SJCRH30 (cell line): ENCODE measurements around the gene CFAP20DC. TPM values are rescaled to one million over a fixed set of nuclear protein-coding genes. Genes with fewer than 3 reads are reported as not detected.

Source experiments
- DNase-seq, 2 experiments: peaks; one replicate each; pipeline ENCODE4 v3.0.0-alpha.2; 2015 to 2020
- H3K27ac ChIP-seq: fragments of 250-450 bp; sonication (Bioruptor Pico); 2 replicates; pipeline ENCODE4 v1.5.1; 2020; ENCODE audit warnings: mild to moderate bottlenecking, moderate library complexity
- H3K27me3 ChIP-seq: fragments of 250-450 bp; sonication (Bioruptor Pico); 2 replicates; pipeline ENCODE4 v1.5.1; 2020; ENCODE audit warnings: mild to moderate bottlenecking, moderate library complexity
- H3K36me3 ChIP-seq: fragments of 250-450 bp; sonication (Bioruptor Pico); 2 replicates; pipeline ENCODE4 v1.5.1; 2020; ENCODE audit warnings: mild to moderate bottlenecking, moderate library complexity
- H3K4me1 ChIP-seq: fragments of 250-450 bp; sonication (Bioruptor Pico); 2 replicates; pipeline ENCODE4 v1.5.1; 2020; ENCODE audit warnings: mild to moderate bottlenecking, moderate library complexity
- H3K4me3 ChIP-seq: fragments of 250-450 bp; sonication (Bioruptor Pico); 2 replicates; pipeline ENCODE4 v1.5.1; 2020; ENCODE audit warnings: mild to moderate bottlenecking, moderate library complexity
- H3K9me3 ChIP-seq: fragments of 250-450 bp; sonication (Bioruptor Pico); replicated peaks from 2 replicates; pipeline ENCODE4 v1.5.1; 2020; ENCODE audit warnings: mild to moderate bottlenecking, moderate library complexity
- total RNA-seq: library from RNA; depleted of rRNA; stranded (reverse); fragments of >200 nt; shearing (Covaris generic); gene quantifications from 2 replicates; pipeline ENCODE4 v1.2.3, GENCODE V29; 2014

Gene CFAP20DC
- total RNA-seq, 1 experiment from 2014 or later: not detected

GRCh38 chr3:58963928-58964503 is 85.8 kb downstream of the CFAP20DC start:
- Histone ChIP-seq H3K36me3 (no peaks in the 10 kb centered on the region), H3K4me3 (no peak overlapping the region), H3K27me3 (no peaks in the 10 kb centered on the region), H3K27ac (no peak overlapping the region), H3K4me1 (no peaks in the 10 kb centered on the region; the same call in 1 of the 2 replicates), H3K9me3 (no peaks in the 10 kb centered on the region)
- no peak for DNase-seq

- Histone ChIP-seq H3K27ac (no peak overlapping the region), H3K9me3 (no peaks in the 10 kb centered on the region), H3K4me3 (no peak overlapping the region), H3K27me3 (no peaks in the 10 kb centered on the region), H3K4me1 (no peaks in the 10 kb centered on the region; the same call in 1 of the 2 replicates), H3K36me3 (no peaks in the 10 kb centered on the region)
- DNase-seq: no peak
Observed at GRCh38 chr3:58962816-58963215, 87.0 kb downstream of the CFAP20DC start.

DNA sequence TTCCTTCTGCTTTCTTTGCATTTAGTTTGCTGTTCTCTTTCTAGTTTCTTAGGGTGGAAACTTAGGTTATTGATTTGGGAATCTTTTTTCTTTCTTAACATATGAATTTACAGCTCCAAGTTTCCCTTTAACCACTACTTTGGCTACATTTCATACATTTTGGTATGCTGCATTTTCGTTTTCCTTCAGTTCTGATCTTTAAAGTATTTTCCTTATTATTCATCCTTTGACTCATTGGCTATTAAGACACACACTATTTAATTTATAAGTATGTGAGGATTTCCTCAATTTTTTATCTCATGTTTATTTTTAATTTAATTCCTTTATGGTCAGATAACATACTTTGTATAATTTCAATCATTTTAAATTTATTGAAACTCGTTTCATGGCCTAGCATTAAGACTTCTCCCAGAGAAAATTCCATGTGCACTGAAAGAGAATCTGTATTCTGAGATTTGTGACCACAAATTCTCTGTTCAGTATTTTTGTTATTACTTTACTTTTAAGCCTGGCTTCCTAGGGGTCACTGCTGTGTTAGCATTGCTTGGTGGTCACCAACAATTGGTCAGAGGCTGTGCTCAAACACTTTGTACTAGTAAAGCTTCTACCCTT is 87.7 kb downstream of the CFAP20DC start:
- Histone ChIP-seq H3K9me3 (no peaks in the 10 kb centered on the region), H3K4me3 (no peak overlapping the region), H3K36me3 (no peaks in the 10 kb centered on the region), H3K4me1 (no peaks in the 10 kb centered on the region; the same call in 1 of the 2 replicates), H3K27me3 (no peaks in the 10 kb centered on the region), H3K27ac (no peak overlapping the region)
- no peak for DNase-seq

DNA sequence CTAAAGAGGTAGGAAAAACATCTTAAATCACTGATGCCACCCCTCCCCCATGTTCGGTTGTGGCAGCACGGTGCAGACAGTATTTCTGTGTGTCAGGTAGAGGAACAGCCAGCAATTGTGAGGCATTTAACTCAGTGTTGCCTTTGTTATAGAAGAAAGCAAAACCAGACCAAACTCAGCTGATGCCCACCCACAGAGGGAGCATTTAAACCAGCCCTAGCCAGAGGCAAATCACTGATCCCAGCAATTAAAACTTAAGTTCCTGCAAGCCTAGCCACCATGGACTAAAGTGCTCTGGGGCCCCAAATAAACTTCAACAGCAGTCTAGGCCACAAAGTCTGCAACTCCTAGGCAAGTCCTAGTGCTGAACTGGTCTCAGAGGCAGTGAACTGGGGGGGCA is 94.5 kb downstream of the CFAP20DC start:
- H3K4me1 ChIP-seq: peaks cover 30% of the 10 kb centered on the region
- H3K36me3 ChIP-seq: no peaks in the 10 kb centered on the region
- H3K9me3 ChIP-seq: no peaks in the 10 kb centered on the region
- no peak overlapping the region for H3K4me3 ChIP-seq
- DNase-seq: peak; percentile 65 to 79
- H3K27ac ChIP-seq: peak overlapping the region; percentile 17; the same call in 1 of the 2 replicates
- H3K27me3 ChIP-seq: no peaks in the 10 kb centered on the region

DNA sequence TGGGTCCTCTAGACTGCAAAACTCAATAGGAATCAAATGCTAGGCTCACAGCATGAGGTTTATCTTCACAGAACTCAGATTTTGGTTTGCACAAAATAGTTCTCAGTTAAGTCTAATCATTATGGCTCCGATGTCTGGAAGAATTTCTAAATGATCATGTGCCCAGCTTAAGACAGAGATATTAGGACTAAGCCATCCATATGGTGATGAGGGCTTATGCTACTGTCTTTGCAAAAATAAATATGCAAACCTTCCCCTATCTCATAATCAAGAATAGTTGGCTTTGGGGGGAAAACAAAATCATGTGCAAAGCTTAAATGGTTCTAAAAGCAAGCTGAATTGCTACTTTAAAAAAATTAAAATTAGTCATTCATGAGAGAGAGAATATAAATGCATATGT is 96.5 kb downstream of the CFAP20DC start:
- DNase-seq: no peak
- peaks cover 30% of the 10 kb centered on the region for H3K4me1 ChIP-seq
- no peak overlapping the region for H3K27ac ChIP-seq
- no peaks in the 10 kb centered on the region for H3K9me3 ChIP-seq
- no peaks in the 10 kb centered on the region for H3K36me3 ChIP-seq
- no peak overlapping the region for H3K4me3 ChIP-seq
- H3K27me3 ChIP-seq: no peaks in the 10 kb centered on the region

- peak; percentile 77 to 90 for DNase-seq
- H3K4me3 ChIP-seq: no peak overlapping the region
- H3K4me1 ChIP-seq: peaks cover 30% of the 10 kb centered on the region
- H3K9me3 ChIP-seq: no peaks in the 10 kb centered on the region
- H3K36me3 ChIP-seq: no peaks in the 10 kb centered on the region
- H3K27ac ChIP-seq: peak overlapping the region; percentile 45
- no peaks in the 10 kb centered on the region for H3K27me3 ChIP-seq
Observed at GRCh38 chr3:58952128-58952917, 97.5 kb downstream of the CFAP20DC start.

DNA sequence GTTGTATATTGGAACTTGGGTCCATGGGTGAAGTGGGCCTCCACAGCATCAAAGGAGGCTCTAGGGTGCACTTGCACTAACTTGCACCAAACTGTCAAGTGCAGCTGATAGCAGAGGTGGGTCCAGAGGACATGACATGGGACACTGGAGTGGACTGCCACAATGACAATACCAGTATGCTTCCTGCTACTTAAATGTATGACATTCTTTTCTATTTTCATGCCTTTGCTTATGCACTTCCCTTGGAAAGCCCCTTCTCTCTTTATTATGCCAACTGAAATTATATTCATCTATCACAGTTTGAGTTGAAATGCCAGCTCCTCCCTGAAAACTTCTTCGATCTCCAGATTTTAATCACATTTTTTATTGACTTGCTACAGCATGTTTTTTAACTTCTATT is 101.8 kb downstream of the CFAP20DC start:
- H3K36me3 ChIP-seq: no peaks in the 10 kb centered on the region
- H3K27ac ChIP-seq: no peak overlapping the region
- no peaks in the 10 kb centered on the region for H3K27me3 ChIP-seq
- DNase-seq: no peak
- no peak overlapping the region for H3K4me3 ChIP-seq
- peaks cover 12% of the 10 kb centered on the region for H3K4me1 ChIP-seq
- no peaks in the 10 kb centered on the region for H3K9me3 ChIP-seq

- peaks cover 2% of the 10 kb centered on the region for H3K4me1 ChIP-seq
Observed at GRCh38 chr3:58946875-58947274, 103.0 kb downstream of the CFAP20DC start.

GRCh38 chr3:58938057-58938456 is 111.8 kb downstream of the CFAP20DC start:
- Histone ChIP-seq H3K4me3 (no peak overlapping the region), H3K27me3 (no peaks in the 10 kb centered on the region), H3K4me1 (no peaks in the 10 kb centered on the region), H3K27ac (no peak overlapping the region), H3K36me3 (no peaks in the 10 kb centered on the region), H3K9me3 (0 out of 2 replicates have a peak, but pooled peaks cover 3% of the 10 kb centered on the region)
- DNase-seq: no peak

More at GRCh38 chr3:58946875-58947274, 103.0 kb downstream of the CFAP20DC start:
- no peaks in the 10 kb centered on the region for H3K36me3 ChIP-seq
- H3K4me3 ChIP-seq: no peak overlapping the region
- H3K9me3 ChIP-seq: no peaks in the 10 kb centered on the region
- no peaks in the 10 kb centered on the region for H3K27me3 ChIP-seq
- no peak overlapping the region for H3K27ac ChIP-seq
- no peak for DNase-seq

DNA sequence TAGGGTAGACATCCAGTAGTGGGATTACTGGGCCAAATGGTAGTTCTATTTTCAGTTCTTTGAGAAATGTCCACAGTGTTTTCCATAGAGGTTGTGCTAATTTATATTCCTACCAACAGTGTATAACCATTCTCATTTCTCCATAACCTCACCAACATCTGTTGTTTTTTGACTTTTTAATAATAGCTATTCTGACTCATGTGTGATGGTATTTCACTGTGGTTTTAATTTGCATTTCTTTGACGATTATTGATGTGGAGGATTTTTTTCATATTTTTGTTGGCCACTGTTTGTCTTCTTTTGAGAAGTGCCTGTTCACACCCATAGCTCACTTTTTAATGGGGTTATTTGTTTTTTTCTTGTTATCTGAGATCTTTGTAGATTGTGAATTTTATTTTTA is 125.2 kb downstream of the CFAP20DC start:
- H3K27me3 ChIP-seq: no peaks in the 10 kb centered on the region
- DNase-seq: no peak
- no peaks in the 10 kb centered on the region for H3K4me1 ChIP-seq
- no peaks in the 10 kb centered on the region for H3K36me3 ChIP-seq
- no peaks in the 10 kb centered on the region for H3K9me3 ChIP-seq
- no peak overlapping the region for H3K4me3 ChIP-seq
- H3K27ac ChIP-seq: no peak overlapping the region

- no peak overlapping the region for H3K4me3 ChIP-seq
- no peak for DNase-seq
- no peak overlapping the region for H3K27ac ChIP-seq
- H3K4me1 ChIP-seq: 0 out of 2 replicates have a peak, but pooled peaks cover 3% of the 10 kb centered on the region
- H3K27me3 ChIP-seq: no peaks in the 10 kb centered on the region
- no peaks in the 10 kb centered on the region for H3K36me3 ChIP-seq
- H3K9me3 ChIP-seq: no peaks in the 10 kb centered on the region
Observed at GRCh38 chr3:58900386-58900785, 149.4 kb downstream of the CFAP20DC start.

DNA sequence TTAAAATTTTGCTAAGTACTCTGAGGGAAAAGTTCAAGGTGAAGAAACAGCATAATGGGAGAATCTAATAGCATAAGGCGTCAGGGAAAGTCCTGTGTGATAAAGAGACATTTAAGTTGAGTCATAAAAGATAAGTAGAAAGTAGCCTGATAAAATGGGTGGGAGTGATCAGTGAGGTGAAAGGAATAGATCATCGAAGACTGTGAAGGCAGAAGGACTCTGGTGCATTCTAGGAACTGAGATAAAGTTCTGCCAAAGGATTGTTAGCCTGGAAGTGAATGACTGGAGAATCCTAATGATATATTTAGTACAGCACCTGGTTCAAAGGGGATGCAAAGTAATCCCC is 149.9 kb downstream of the CFAP20DC start:
- no peak for DNase-seq
- H3K27ac ChIP-seq: no peak overlapping the region
- H3K4me1 ChIP-seq: 0 out of 2 replicates have a peak, but pooled peaks cover 3% of the 10 kb centered on the region
- H3K9me3 ChIP-seq: no peaks in the 10 kb centered on the region
- H3K4me3 ChIP-seq: no peak overlapping the region
- H3K36me3 ChIP-seq: no peaks in the 10 kb centered on the region
- H3K27me3 ChIP-seq: no peaks in the 10 kb centered on the region

DNA sequence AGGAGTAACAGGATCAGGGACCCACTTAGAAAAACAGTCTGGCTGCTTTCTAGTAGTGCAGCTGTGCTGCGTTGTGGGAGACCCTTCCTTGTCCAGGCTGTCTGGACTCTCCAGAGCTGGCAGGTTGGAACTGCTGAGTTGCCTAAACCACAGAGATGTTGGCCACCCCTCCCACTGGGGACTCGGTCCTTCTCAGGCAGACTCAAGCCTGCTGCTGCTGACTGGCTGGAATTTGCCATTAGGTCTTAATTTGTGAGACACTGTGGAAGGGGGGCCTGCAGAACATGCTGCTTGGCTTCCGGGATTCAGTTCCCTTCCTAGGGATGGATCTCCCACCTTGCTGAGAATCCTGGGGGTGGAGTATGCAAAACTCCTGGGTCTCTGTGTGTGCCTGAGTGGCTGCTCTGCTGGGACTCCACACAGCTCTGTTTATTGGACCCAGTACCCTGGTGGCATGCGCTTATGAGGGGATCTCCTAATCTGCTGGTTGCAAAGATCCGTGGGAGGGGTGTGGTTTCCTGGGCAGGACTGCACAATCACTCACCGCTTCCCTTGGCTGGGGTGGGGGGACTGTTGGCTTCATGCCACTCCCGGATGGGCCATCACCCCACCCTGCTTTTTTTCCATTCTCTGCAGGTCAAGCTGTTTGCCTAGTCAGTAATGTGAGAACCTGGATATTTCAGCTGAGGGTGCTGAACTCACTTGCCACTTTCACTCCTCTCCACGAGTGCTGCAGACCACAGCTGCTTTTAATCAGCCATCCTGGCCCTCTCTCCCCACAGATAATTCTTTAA is 150.5 kb downstream of the CFAP20DC start:
- no peaks in the 10 kb centered on the region for H3K27me3 ChIP-seq
- H3K4me1 ChIP-seq: 0 out of 2 replicates have a peak, but pooled peaks cover 3% of the 10 kb centered on the region
- no peaks in the 10 kb centered on the region for H3K9me3 ChIP-seq
- H3K36me3 ChIP-seq: no peaks in the 10 kb centered on the region
- no peak overlapping the region for H3K4me3 ChIP-seq
- DNase-seq: peak; percentile 6 to 27
- no peak overlapping the region for H3K27ac ChIP-seq

- Histone ChIP-seq H3K36me3 (no peaks in the 10 kb centered on the region), H3K27ac (no peak overlapping the region), H3K27me3 (no peaks in the 10 kb centered on the region), H3K9me3 (no peaks in the 10 kb centered on the region), H3K4me1 (0 out of 2 replicates have a peak, but pooled peaks cover 3% of the 10 kb centered on the region), H3K4me3 (no peak overlapping the region)
- no peak for DNase-seq
Observed at GRCh38 chr3:58898513-58898912, 151.3 kb downstream of the CFAP20DC start.
